ENCODE measurements around the gene NAP1L4.

NAP1L4 gene

DNA sequence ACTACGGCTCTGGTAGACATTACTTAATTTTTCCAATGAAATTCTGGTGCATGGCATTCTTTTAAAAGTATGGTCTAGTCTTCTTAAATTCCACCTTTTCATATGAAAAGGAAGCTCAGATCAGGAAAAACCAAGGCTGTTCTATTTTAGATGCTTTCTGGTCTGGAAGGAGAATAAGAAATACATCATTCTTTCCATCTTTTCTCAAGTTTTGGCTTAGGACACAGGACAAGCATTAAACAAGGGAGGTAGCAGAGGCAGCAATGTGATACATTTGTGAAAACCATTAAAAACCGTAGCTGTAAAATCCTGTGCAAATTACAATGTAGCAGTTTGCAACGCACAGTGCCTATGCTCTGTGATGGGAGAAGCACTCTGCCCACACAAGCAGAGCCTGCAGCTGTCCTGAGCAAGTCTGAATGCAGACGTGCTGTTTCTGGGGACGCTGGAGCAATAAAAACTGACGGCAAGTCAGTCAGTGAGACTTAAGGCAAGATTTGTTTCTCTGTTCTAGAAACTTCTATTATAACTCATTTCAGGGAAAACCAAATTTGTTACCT is 23.7 kb downstream of the NAP1L4 start:
- H3K27ac ChIP-seq, result no peak overlapping the region
- TF ChIP-seq, protein P1, sequence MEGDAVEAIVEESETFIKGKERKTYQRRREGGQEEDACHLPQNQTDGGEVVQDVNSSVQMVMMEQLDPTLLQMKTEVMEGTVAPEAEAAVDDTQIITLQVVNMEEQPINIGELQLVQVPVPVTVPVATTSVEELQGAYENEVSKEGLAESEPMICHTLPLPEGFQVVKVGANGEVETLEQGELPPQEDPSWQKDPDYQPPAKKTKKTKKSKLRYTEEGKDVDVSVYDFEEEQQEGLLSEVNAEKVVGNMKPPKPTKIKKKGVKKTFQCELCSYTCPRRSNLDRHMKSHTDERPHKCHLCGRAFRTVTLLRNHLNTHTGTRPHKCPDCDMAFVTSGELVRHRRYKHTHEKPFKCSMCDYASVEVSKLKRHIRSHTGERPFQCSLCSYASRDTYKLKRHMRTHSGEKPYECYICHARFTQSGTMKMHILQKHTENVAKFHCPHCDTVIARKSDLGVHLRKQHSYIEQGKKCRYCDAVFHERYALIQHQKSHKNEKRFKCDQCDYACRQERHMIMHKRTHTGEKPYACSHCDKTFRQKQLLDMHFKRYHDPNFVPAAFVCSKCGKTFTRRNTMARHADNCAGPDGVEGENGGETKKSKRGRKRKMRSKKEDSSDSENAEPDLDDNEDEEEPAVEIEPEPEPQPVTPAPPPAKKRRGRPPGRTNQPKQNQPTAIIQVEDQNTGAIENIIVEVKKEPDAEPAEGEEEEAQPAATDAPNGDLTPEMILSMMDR (IDR thresholded peaks at IDR 0.05), result no peak
- no peak for TF ChIP-seq ZFX (IDR thresholded peaks at IDR 0.05; ENCODE audit: borderline replicate concordance)

DNA sequence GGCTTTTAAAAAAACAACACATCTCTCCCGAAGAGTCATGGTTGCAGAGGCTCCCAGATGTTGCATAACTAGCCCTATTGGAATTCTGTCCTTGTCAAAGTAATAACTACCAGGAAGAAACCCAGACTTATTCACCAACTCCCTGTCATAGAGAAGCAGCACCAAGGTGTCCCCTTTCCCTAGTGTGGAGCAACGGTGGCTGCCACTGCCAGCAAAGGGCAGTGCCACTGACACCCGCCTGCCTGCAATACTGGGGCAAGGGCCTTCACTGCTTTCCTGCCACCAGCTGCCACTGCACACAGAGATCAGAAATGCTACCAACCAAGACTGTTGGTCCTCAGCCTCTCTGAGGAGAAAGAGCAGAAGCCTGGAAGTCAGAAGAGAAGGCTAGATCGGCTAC is 27.3 kb downstream of the NAP1L4 start:
- H3K27ac ChIP-seq, result no peak overlapping the region
- TF ChIP-seq ZFX (IDR thresholded peaks at IDR 0.05; ENCODE audit: borderline replicate concordance), result no peak

DNA sequence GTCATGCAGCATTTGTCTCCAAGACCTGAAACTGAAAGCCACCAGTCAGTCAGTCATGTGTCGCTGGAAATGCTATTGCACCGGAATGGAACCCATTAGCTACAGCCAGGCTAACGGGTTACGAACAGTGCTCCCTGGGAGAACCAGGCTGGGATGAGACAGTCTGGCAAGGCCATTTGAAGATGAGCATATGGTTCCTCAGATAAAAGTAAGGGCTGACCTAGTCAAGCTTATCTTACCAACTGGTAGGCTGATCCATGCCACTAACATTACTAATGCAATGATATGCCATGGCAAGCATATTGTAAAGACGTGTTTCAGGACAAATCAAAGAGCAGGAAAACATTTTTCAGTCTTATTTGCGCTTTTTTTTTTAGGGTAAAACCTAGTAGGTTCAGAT is 28.4 kb downstream of the NAP1L4 start:
- H3K27ac ChIP-seq, result no peak overlapping the region
- TF ChIP-seq, protein P1 (IDR thresholded peaks at IDR 0.05), result no peak

- no peak for TF ChIP-seq ZFX (IDR thresholded peaks at IDR 0.05; ENCODE audit: borderline replicate concordance)
- H3K27ac ChIP-seq, result no peak overlapping the region
These were observed 28.9 kb downstream of the NAP1L4 start for GRCh38 chr11:2963112-2963754.

- no peak overlapping the region for H3K27ac ChIP-seq
- TF ChIP-seq, protein P1 (IDR thresholded peaks at IDR 0.05), result no peak
- no peak for TF ChIP-seq ZFX (IDR thresholded peaks at IDR 0.05; ENCODE audit: borderline replicate concordance)
These were observed 31.0 kb downstream of the NAP1L4 start for GRCh38 chr11:2961080-2961479.

- no peak overlapping the region for H3K27ac ChIP-seq
- TF ChIP-seq, protein P1 (IDR thresholded peaks at IDR 0.05), result no peak
- no peak for TF ChIP-seq ZFX (IDR thresholded peaks at IDR 0.05; ENCODE audit: borderline replicate concordance)
These were observed 32.0 kb downstream of the NAP1L4 start for GRCh38 chr11:2960139-2960538.

DNA sequence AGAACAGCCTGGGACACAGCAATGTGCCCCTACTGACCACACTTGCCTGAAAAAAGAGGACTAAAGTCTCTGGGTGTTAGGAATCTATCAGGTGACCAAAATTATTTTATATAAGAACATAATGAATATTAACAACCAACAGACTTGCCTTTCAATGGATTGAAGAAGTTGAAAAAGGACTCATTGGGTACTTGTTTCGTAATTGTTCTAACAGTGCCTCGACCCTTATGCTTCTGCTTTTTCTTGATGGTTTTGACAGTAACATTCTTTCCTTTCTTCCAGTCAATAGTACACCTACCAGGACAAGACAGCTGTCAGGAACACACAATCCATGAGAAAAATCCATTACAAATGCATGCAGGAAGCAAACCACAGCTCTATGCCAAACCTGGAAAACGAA is 33.9 kb downstream of the NAP1L4 start:
- TF ChIP-seq, protein P1 (IDR thresholded peaks at IDR 0.05), result no peak
- TF ChIP-seq ZFX (IDR thresholded peaks at IDR 0.05; ENCODE audit: borderline replicate concordance), result no peak

DNA sequence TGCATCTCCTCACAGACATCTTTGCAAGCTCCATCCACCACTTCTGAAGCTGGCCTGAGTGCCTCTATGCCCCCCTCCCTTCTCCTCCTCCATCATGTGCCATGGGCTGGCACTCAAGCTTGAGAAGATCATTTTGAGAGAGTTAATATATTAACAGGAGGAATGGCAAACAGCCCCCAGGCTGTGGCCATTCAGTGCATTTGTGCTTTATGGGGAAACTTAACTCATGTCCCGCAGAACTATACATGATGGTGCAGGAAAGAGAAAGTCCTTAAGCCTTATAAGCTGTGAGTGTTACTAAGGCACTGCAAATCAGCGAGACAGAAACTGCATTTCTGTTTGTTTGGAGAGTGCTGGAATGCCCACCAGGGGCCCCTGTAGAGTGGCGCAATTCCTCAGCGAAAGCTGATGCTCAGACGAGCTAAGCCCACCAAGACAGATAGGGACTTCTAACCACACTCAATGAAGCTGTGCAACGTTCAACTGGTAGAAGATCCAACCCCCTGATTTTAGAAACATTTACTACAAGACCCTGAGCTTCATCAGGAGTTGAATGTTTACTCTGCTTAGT is 36.1 kb downstream of the NAP1L4 start:
- H3K27ac ChIP-seq, result no peak overlapping the region
- no peak for TF ChIP-seq ZFX (IDR thresholded peaks at IDR 0.05; ENCODE audit: borderline replicate concordance)
- TF ChIP-seq, protein P1 (IDR thresholded peaks at IDR 0.05), result no peak

More for the DNA sequence above, 33.9 kb downstream of the NAP1L4 start:
- no peak overlapping the region for H3K27ac ChIP-seq

Measured in 22Rv1 (cell line).